CD4-positive, alpha-beta T cell treated with Interleukin-4 for 4 hours (primary cell): ENCODE results near the gene CUX1.
"Not testable (repeated sequence)": the region's sequence is repeated elsewhere in the genome, so short reads cannot be mapped to it uniquely, and the experiment has no call there.

Experiments used
- DNase-seq: peaks from one replicate; pipeline ENCODE4 v3.0.0-alpha.2; 2020

The CUX1 gene

GRCh38 chr7:102165136-102165535 lies 347.7 kb downstream of the CUX1 start:
- no peak for DNase-seq

- no peak for DNase-seq
Observed at GRCh38 chr7:102167254-102167653, 349.8 kb downstream of the CUX1 start.

GRCh38 chr7:102169651-102170392 lies 352.4 kb downstream of the CUX1 start:
- no peak for DNase-seq

GRCh38 chr7:102170393-102170970 lies 353.1 kb downstream of the CUX1 start:
- DNase-seq, result no peak

- DNase-seq, result no peak
Observed at GRCh38 chr7:102173669-102174068, 356.2 kb downstream of the CUX1 start.

GRCh38 chr7:102175423-102176170 lies 358.2 kb downstream of the CUX1 start:
- DNase-seq, result no peak

- DNase-seq, result no peak
Observed at GRCh38 chr7:102178410-102178809, 361.0 kb downstream of the CUX1 start.

GRCh38 chr7:102180727-102181126 lies 363.3 kb downstream of the CUX1 start:
- DNase-seq, result no peak

GRCh38 chr7:102181517-102181916 lies 364.1 kb downstream of the CUX1 start:
- no peak for DNase-seq

GRCh38 chr7:102182016-102182415 lies 364.6 kb downstream of the CUX1 start:
- DNase-seq, result no peak

GRCh38 chr7:102183848-102184247 lies 366.4 kb downstream of the CUX1 start:
- DNase-seq, result not testable (repeated sequence)

- no peak for DNase-seq
Observed at GRCh38 chr7:102184303-102184702, 366.9 kb downstream of the CUX1 start.

GRCh38 chr7:102185796-102186195 lies 368.4 kb downstream of the CUX1 start:
- no peak for DNase-seq

- DNase-seq, result no peak
Observed at GRCh38 chr7:102186306-102186705, 368.9 kb downstream of the CUX1 start.

GRCh38 chr7:102188746-102189145 lies 371.3 kb downstream of the CUX1 start:
- no peak for DNase-seq

GRCh38 chr7:102189756-102190155 lies 372.3 kb downstream of the CUX1 start:
- no peak for DNase-seq

- DNase-seq, result no peak
Observed at GRCh38 chr7:102190776-102191350, 373.4 kb downstream of the CUX1 start.

GRCh38 chr7:102191556-102192379 lies 374.3 kb downstream of the CUX1 start:
- DNase-seq, result no peak

- DNase-seq, result no peak
Observed at GRCh38 chr7:102192790-102193189, 375.4 kb downstream of the CUX1 start.

GRCh38 chr7:102193806-102194205 lies 376.4 kb downstream of the CUX1 start:
- DNase-seq, result no peak

GRCh38 chr7:102195361-102195760 lies 377.9 kb downstream of the CUX1 start:
- no peak for DNase-seq

GRCh38 chr7:102196028-102196427 lies 378.6 kb downstream of the CUX1 start:
- no peak for DNase-seq

GRCh38 chr7:102197161-102197560 lies 379.7 kb downstream of the CUX1 start:
- no peak for DNase-seq
